ENCODE results near the gene JAKMIP1. TPM values are rescaled to one million over a fixed set of nuclear protein-coding genes. Genes with fewer than 3 reads are reported as not detected.

Gene JAKMIP1
- total RNA-seq, 1 experiment from 2014 or later, result not detected

DNA sequence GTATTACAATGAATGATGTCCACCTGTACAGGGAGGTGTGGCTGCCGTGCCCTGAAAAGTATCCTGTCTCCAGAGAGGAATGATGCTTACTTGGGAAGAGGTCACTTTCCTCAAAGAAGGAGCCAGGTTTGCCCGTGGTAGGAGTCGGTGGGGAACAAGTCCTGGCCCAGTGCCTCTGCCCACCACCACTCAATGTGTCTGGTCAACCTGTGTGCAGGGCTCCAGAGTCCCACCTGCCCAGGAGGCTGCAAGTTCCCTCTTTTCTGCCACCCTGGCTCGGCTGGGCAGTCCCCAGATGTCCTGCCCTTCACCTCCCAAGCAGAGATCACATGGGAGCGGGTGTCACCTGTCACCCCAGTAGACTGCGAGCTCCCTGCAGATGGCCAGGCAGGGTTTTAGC lies 106.7 kb downstream of the JAKMIP1 start:
- Histone ChIP-seq H3K9me3 (no peaks in the 10 kb centered on the region), H3K27me3 (replicated peaks; ENCODE audit: control insufficient read depth, insufficient read depth, low read length) (no peaks in the 10 kb centered on the region), H3K4me1 (no peaks in the 10 kb centered on the region), H3K4me3 (ENCODE audit: low read depth, low read length) (no peak overlapping the region), H3K36me3 (ENCODE audit: control insufficient read depth, insufficient read depth, low read length) (no peaks in the 10 kb centered on the region)
- Mint-ChIP-seq H3K27ac (ENCODE audit: unreplicated experiment) (no peak overlapping the region), H3K9me3 (ENCODE audit: unreplicated experiment) (no peaks in the 10 kb centered on the region), H3K36me3 (ENCODE audit: insufficient read depth, unreplicated experiment) (no peaks in the 10 kb centered on the region), H3K4me1 (ENCODE audit: low read depth, unreplicated experiment) (no peaks in the 10 kb centered on the region), H3K4me3 (ENCODE audit: unreplicated experiment) (no peak overlapping the region), H3K27me3 (ENCODE audit: insufficient read depth, unreplicated experiment) (peaks cover 12% of the 10 kb centered on the region)
- CTCF ChIA-PET, result no interaction called here
- POLR2A ChIA-PET, result no interaction called here
- TF ChIP-seq, protein P1, sequence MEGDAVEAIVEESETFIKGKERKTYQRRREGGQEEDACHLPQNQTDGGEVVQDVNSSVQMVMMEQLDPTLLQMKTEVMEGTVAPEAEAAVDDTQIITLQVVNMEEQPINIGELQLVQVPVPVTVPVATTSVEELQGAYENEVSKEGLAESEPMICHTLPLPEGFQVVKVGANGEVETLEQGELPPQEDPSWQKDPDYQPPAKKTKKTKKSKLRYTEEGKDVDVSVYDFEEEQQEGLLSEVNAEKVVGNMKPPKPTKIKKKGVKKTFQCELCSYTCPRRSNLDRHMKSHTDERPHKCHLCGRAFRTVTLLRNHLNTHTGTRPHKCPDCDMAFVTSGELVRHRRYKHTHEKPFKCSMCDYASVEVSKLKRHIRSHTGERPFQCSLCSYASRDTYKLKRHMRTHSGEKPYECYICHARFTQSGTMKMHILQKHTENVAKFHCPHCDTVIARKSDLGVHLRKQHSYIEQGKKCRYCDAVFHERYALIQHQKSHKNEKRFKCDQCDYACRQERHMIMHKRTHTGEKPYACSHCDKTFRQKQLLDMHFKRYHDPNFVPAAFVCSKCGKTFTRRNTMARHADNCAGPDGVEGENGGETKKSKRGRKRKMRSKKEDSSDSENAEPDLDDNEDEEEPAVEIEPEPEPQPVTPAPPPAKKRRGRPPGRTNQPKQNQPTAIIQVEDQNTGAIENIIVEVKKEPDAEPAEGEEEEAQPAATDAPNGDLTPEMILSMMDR (IDR thresholded peaks at IDR 0.05; ENCODE audit: insufficient read depth in 1 of 2, low read depth in 1 of 2, low read length in 1 of 2, severe bottlenecking in 1 of 2, unreplicated experiment in 1 of 2), result no peak
- intact Hi-C loops (cut with micrococcal nuclease; ENCODE audit: unreplicated experiment), result no loop called here
- DNase-seq, result no peak
- BruUV-seq (replicated peaks), result no TSS peak

DNA sequence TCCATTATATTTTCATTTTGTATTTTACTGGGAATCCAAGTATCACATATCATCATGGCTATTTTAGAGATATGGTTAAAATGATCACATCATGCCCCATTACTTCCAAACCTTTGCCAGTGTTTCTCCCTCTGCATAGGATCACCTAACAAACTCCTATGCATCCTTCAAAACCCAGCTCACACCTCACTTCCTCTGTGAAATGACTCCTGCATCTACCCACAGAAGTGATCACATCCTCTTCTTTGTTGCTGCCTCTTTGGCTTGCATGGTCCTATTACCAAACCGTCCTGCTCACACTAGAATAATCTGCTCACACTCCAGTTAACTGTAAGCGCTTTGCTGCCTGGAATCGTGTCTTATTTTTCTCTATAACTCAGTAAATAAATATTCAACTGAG lies 107.4 kb downstream of the JAKMIP1 start:
- no TSS peak for BruUV-seq (replicated peaks)
- no peaks in the 10 kb centered on the region for H3K4me1 ChIP-seq
- no peaks in the 10 kb centered on the region for H3K36me3 ChIP-seq (ENCODE audit: control insufficient read depth, insufficient read depth, low read length)
- no peaks in the 10 kb centered on the region for H3K9me3 ChIP-seq
- no peak overlapping the region for H3K4me3 ChIP-seq (ENCODE audit: low read depth, low read length)
- H3K27me3 ChIP-seq (replicated peaks; ENCODE audit: control insufficient read depth, insufficient read depth, low read length), result no peaks in the 10 kb centered on the region
- intact Hi-C loops (cut with micrococcal nuclease; ENCODE audit: unreplicated experiment), result no loop called here
- Mint-ChIP-seq H3K4me1 (ENCODE audit: low read depth, unreplicated experiment) (no peaks in the 10 kb centered on the region), H3K4me3 (ENCODE audit: unreplicated experiment) (no peak overlapping the region), H3K27me3 (ENCODE audit: insufficient read depth, unreplicated experiment) (peaks cover 10% of the 10 kb centered on the region), H3K9me3 (ENCODE audit: unreplicated experiment) (no peaks in the 10 kb centered on the region), H3K36me3 (ENCODE audit: insufficient read depth, unreplicated experiment) (no peaks in the 10 kb centered on the region), H3K27ac (ENCODE audit: unreplicated experiment) (no peak overlapping the region)
- POLR2A ChIA-PET, result no interaction called here
- CTCF ChIA-PET, result no interaction called here
- TF ChIP-seq, protein P1 (IDR thresholded peaks at IDR 0.05; ENCODE audit: insufficient read depth in 1 of 2, low read depth in 1 of 2, low read length in 1 of 2, severe bottlenecking in 1 of 2, unreplicated experiment in 1 of 2), result no peak
- no peak for DNase-seq

DNA sequence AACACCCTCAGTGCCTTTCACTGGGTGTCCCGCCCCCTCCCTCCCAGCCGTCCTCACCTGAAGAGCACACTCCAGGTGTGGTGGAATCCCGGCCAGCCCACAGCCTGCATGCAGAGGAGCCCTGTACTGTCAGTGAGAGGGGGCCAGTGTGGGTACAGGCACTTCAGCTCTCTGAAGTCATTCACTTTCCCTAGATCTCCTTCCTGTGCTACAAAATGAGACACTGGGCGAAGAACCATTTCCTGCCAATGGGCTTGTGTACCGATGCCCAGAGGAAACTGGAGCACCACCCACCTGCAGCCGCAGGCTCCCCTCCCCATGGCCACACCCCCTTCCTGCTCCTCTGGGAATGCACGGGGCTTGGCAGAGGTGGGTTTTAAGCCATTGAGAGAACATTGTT lies 108.2 kb downstream of the JAKMIP1 start:
- ChIA-PET POLR2A (no interaction called here), CTCF (no interaction called here)
- Mint-ChIP-seq H3K27ac (ENCODE audit: unreplicated experiment) (no peak overlapping the region), H3K9me3 (ENCODE audit: unreplicated experiment) (no peaks in the 10 kb centered on the region), H3K4me1 (ENCODE audit: low read depth, unreplicated experiment) (no peaks in the 10 kb centered on the region), H3K36me3 (ENCODE audit: insufficient read depth, unreplicated experiment) (no peaks in the 10 kb centered on the region), H3K27me3 (ENCODE audit: insufficient read depth, unreplicated experiment) (peaks cover 15% of the 10 kb centered on the region), H3K4me3 (ENCODE audit: unreplicated experiment) (no peak overlapping the region)
- Histone ChIP-seq H3K9me3 (no peaks in the 10 kb centered on the region), H3K36me3 (ENCODE audit: control insufficient read depth, insufficient read depth, low read length) (no peaks in the 10 kb centered on the region), H3K4me1 (no peaks in the 10 kb centered on the region), H3K4me3 (ENCODE audit: low read depth, low read length) (no peak overlapping the region), H3K27me3 (replicated peaks; ENCODE audit: control insufficient read depth, insufficient read depth, low read length) (no peaks in the 10 kb centered on the region; the same call in 1 of the 2 replicates)
- TF ChIP-seq, protein P1 (IDR thresholded peaks at IDR 0.05; ENCODE audit: insufficient read depth in 1 of 2, low read depth in 1 of 2, low read length in 1 of 2, severe bottlenecking in 1 of 2, unreplicated experiment in 1 of 2), result no peak
- intact Hi-C loops (cut with micrococcal nuclease; ENCODE audit: unreplicated experiment), result no loop called here
- no TSS peak for BruUV-seq (replicated peaks)
- DNase-seq, result no peak
